Stimulated activated CD8-positive, alpha-beta memory T cell treated with anti-CD3 and anti-CD28 coated beads, Interleukin-4, amount 100 ng/mL, for 4 hours (primary cell): ENCODE measurements around the gene TRNAU1AP.
"Not testable (repeated sequence)": the region's sequence is repeated elsewhere in the genome, so short reads cannot be mapped to it uniquely, and the experiment has no call there.

Experiments used
- DNase-seq, 2 donors: peaks; one replicate each; pipeline ENCODE4 v3.0.0-alpha.2; 2020; ENCODE audit warnings: low read depth in 2 of 2, low spot score in 1 of 2

Gene TRNAU1AP

GRCh38 chr1:28521502-28522164 lies 31.3 kb upstream of the TRNAU1AP start:
- no peak for DNase-seq

GRCh38 chr1:28522537-28522936 lies 30.3 kb upstream of the TRNAU1AP start:
- not testable (repeated sequence) for DNase-seq

- not testable (repeated sequence) for DNase-seq
Observed at GRCh38 chr1:28525002-28525642, 27.8 kb upstream of the TRNAU1AP start.

- DNase-seq = no peak
Observed at GRCh38 chr1:28526886-28527285, 26.0 kb upstream of the TRNAU1AP start.

- DNase-seq = no peak
Observed at GRCh38 chr1:28530456-28530855, 22.4 kb upstream of the TRNAU1AP start.

- no peak for DNase-seq
Observed at GRCh38 chr1:28534671-28535070, 18.2 kb upstream of the TRNAU1AP start.

GRCh38 chr1:28535180-28535579 lies 17.7 kb upstream of the TRNAU1AP start:
- no peak for DNase-seq

GRCh38 chr1:28537457-28538199 lies 15.3 kb upstream of the TRNAU1AP start:
- no peak for DNase-seq

GRCh38 chr1:28538286-28538685 lies 14.6 kb upstream of the TRNAU1AP start:
- no peak for DNase-seq

- DNase-seq = no peak
Observed at GRCh38 chr1:28540651-28541050, 12.2 kb upstream of the TRNAU1AP start.

- DNase-seq = not testable (repeated sequence)
Observed at GRCh38 chr1:28541414-28542015, 11.4 kb upstream of the TRNAU1AP start.

- no peak for DNase-seq
Observed at GRCh38 chr1:28545246-28545628, 7.6 kb upstream of the TRNAU1AP start.

GRCh38 chr1:28548318-28548717 lies 4.6 kb upstream of the TRNAU1AP start:
- DNase-seq = no peak

- no peak for DNase-seq
Observed at GRCh38 chr1:28551381-28551780, 1.5 kb upstream of the TRNAU1AP start.

- DNase-seq = no peak
Observed at GRCh38 chr1:28560886-28561285, 8.0 kb downstream of the TRNAU1AP start.

- no peak for DNase-seq
Observed at GRCh38 chr1:28564310-28564709, 11.4 kb downstream of the TRNAU1AP start.

- DNase-seq = no peak
Observed at GRCh38 chr1:28565040-28565439, 12.2 kb downstream of the TRNAU1AP start.

GRCh38 chr1:28565726-28566125 lies 12.8 kb downstream of the TRNAU1AP start:
- DNase-seq = no peak

- no peak for DNase-seq
Observed at GRCh38 chr1:28566931-28567330, 14.0 kb downstream of the TRNAU1AP start.

GRCh38 chr1:28571911-28572310 lies 19.0 kb downstream of the TRNAU1AP start:
- no peak for DNase-seq

- not testable (repeated sequence) for DNase-seq
Observed at GRCh38 chr1:28572891-28573290, 20.0 kb downstream of the TRNAU1AP start.

GRCh38 chr1:28573564-28573963 lies 20.7 kb downstream of the TRNAU1AP start:
- no peak for DNase-seq
